GM23338 (cell line): ENCODE results near the gene NAB2. TPM values are rescaled to one million over a fixed set of nuclear protein-coding genes. Genes with fewer than 3 reads are reported as not detected.

ENCODE experiments used
- ATAC-seq: fragments of 200-7000 bp; cut with Tn5 transposase; 3 replicates; pipeline ENCODE4 v1.9.1; 2020
- DNase-seq: peaks from one replicate; pipeline ENCODE4 v3.0.0-alpha.2; 2015; ENCODE audit warnings: low spot score
- H2AFZ ChIP-seq: fragments of 200-600 bp; sonication (generic); 2 replicates; pipeline ENCODE4 v1.8.0; 2016; ENCODE audit warnings: antibody characterized with exemption, mild to moderate bottlenecking, moderate library complexity
- H3F3A ChIP-seq: fragments of 200-600 bp; sonication (generic); replicated peaks from 2 replicates; pipeline ENCODE4 v1.8.0; 2017; ENCODE audit warnings: antibody characterized with exemption, mixed run types, low read depth
- H3K27ac ChIP-seq: fragments of 200-600 bp; sonication (generic); 2 replicates; pipeline ENCODE4 v1.6.1; 2016; ENCODE audit warnings: low read depth
- H3K27me3 ChIP-seq: fragments of 200-600 bp; sonication (generic); 2 replicates; pipeline ENCODE4 v1.8.0; 2016; ENCODE audit warnings: mild to moderate bottlenecking, mixed run types, moderate library complexity; ENCODE audit not compliant: insufficient read depth
- H3K36me3 ChIP-seq: fragments of 200-600 bp; sonication (generic); 2 replicates; pipeline ENCODE4 v1.8.0; 2016; ENCODE audit warnings: mild to moderate bottlenecking; ENCODE audit not compliant: insufficient read depth
- H3K4me1 ChIP-seq: fragments of 200-600 bp; sonication (generic); 2 replicates; pipeline ENCODE4 v1.8.0; 2016; ENCODE audit warnings: mild to moderate bottlenecking, moderate library complexity; ENCODE audit not compliant: insufficient read depth
- H3K4me2 ChIP-seq: fragments of 200-600 bp; sonication (generic); 2 replicates; pipeline ENCODE4 v1.7.1; 2017; ENCODE audit warnings: mixed run types
- H3K4me3 ChIP-seq: fragments of 200-600 bp; sonication (generic); 2 replicates; pipeline ENCODE4 v1.6.1; 2016; ENCODE audit warnings: mixed run types
- H3K79me2 ChIP-seq: fragments of 200-600 bp; sonication (generic); replicated peaks from 2 replicates; pipeline ENCODE4 v1.8.0; 2017; ENCODE audit warnings: mild to moderate bottlenecking; ENCODE audit not compliant: insufficient read depth
- H3K9me2 ChIP-seq: fragments of 200-600 bp; sonication (generic); 2 replicates; pipeline ENCODE4 v1.8.0; 2017; ENCODE audit not compliant: insufficient read depth
- H4K20me1 ChIP-seq: fragments of 200-600 bp; sonication (generic); replicated peaks from 2 replicates; pipeline ENCODE4 v1.8.0; 2017; ENCODE audit warnings: mild to moderate bottlenecking; ENCODE audit not compliant: insufficient read depth
- H3K27ac Mint-ChIP-seq: 2 replicates; pipeline ENCODE4 v1.8.0; 2020; ENCODE audit warnings: inconsistent platforms, mild to moderate bottlenecking, moderate library complexity, mixed read lengths
- H3K27me3 Mint-ChIP-seq: 3 replicates; pipeline ENCODE4 v1.8.0; 2022; ENCODE audit warnings: low read depth, mild to moderate bottlenecking, moderate library complexity, mixed read lengths, inconsistent platforms; ENCODE audit not compliant: insufficient read depth, poor library complexity
- H3K36me3 Mint-ChIP-seq: 3 replicates; pipeline ENCODE4 v1.8.0; 2021; ENCODE audit warnings: low read depth, mild to moderate bottlenecking, inconsistent platforms, moderate library complexity, mixed read lengths
- H3K4me1 Mint-ChIP-seq: 3 replicates; pipeline ENCODE4 v1.8.0; 2020; ENCODE audit warnings: mild to moderate bottlenecking, inconsistent platforms, mixed read lengths
- H3K4me3 Mint-ChIP-seq: 3 replicates; pipeline ENCODE4 v1.8.0; 2021; ENCODE audit warnings: moderate library complexity, mild to moderate bottlenecking, inconsistent platforms, mixed read lengths
- H3K9me3 Mint-ChIP-seq: 3 replicates; pipeline ENCODE4 v1.8.0; 2020; ENCODE audit warnings: moderate library complexity, mild to moderate bottlenecking, inconsistent platforms, mixed read lengths
- CREB1 ChIP-seq: fragments of 250-450 bp; sonication (Bioruptor Pico); IDR thresholded peaks from 2 replicates; pipeline ENCODE4 v1.5.0; 2020; ENCODE audit warnings: low read depth, mild to moderate bottlenecking, moderate library complexity
- EZH2 ChIP-seq: fragments of 200-600 bp; sonication (generic); IDR thresholded peaks from one replicate; pipeline ENCODE4 v1.8.0; 2017; ENCODE audit warnings: antibody characterized with exemption, mild to moderate bottlenecking, low read depth; ENCODE audit not compliant: unreplicated experiment
- EZH2phosphoT487 ChIP-seq: fragments of 200-600 bp; sonication (generic); IDR thresholded peaks from one replicate; pipeline ENCODE4 v1.8.1; 2018; ENCODE audit warnings: antibody characterized with exemption; ENCODE audit not compliant: unreplicated experiment
- NANOG ChIP-seq: IDR thresholded peaks from 2 replicates; pipeline ENCODE4 v1.6.1; 2016; ENCODE audit warnings: antibody characterized with exemption, borderline replicate concordance
- polyA plus RNA-seq: library from polyadenylated mRNA; unstranded; fragments of >200 nt; fragmentation: Nextera tagmentation; extraction: Ambion mirVana; gene quantifications from 2 replicates; pipeline ENCODE4 v1.2.1, GENCODE V29; 2016
- total RNA-seq: library from RNA; depleted of rRNA; stranded (reverse); fragments of >200 nt; shearing (Covaris generic); gene quantifications from 2 replicates; pipeline ENCODE4 v1.2.3, GENCODE V29; 2014
- TF ChIP-seq, protein P1 (sequence below): fragments of 250-450 bp; sonication (Bioruptor Pico); IDR thresholded peaks from 2 replicates; pipeline ENCODE4 v1.5.0; 2020; ENCODE audit warnings: mild to moderate bottlenecking, moderate library complexity
- TF ChIP-seq, protein P2 (sequence below): IDR thresholded peaks from one replicate; pipeline ENCODE4 v1.6.1; 2018; ENCODE audit warnings: antibody characterized with exemption; ENCODE audit not compliant: unreplicated experiment

Gene NAB2
- total and polyA plus RNA-seq, 2 experiments from 2014 or later: 6.5 to 19.8 TPM

DNA sequence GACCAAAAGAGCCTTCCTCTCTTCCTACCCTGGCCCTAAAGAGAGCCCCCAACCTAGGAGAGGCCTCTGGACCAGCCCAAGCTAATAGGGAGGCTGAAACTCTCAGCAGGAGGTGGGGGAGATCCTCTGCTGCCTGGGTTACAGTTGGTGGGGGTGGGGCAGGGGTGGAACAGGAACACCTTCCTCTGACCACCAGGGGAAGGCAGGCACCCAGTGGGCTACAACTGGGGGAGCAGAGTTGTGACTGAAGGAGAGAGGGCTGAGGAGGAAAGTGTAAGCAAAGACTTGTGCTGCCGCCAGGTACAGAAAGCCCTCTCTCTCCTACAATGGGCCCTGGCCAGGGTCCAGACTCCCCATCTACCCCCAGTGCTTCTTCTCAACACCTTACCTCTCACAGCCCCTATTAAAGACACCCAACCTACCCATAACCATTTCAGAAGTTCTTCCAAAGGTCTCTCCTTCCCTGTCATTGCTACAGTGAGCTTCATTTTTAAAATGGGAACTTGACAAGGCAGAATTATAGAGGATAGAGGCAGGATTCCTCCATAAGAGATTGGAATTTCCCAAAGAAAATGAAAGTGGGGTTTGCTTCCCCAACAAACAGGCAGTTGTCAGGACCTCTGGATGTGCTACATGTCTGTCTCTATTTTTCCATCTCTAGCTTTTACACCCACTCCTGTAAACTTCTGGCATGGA lies 40.3 kb upstream of the NAB2 start (continued):
- TF ChIP-seq, protein P1, sequence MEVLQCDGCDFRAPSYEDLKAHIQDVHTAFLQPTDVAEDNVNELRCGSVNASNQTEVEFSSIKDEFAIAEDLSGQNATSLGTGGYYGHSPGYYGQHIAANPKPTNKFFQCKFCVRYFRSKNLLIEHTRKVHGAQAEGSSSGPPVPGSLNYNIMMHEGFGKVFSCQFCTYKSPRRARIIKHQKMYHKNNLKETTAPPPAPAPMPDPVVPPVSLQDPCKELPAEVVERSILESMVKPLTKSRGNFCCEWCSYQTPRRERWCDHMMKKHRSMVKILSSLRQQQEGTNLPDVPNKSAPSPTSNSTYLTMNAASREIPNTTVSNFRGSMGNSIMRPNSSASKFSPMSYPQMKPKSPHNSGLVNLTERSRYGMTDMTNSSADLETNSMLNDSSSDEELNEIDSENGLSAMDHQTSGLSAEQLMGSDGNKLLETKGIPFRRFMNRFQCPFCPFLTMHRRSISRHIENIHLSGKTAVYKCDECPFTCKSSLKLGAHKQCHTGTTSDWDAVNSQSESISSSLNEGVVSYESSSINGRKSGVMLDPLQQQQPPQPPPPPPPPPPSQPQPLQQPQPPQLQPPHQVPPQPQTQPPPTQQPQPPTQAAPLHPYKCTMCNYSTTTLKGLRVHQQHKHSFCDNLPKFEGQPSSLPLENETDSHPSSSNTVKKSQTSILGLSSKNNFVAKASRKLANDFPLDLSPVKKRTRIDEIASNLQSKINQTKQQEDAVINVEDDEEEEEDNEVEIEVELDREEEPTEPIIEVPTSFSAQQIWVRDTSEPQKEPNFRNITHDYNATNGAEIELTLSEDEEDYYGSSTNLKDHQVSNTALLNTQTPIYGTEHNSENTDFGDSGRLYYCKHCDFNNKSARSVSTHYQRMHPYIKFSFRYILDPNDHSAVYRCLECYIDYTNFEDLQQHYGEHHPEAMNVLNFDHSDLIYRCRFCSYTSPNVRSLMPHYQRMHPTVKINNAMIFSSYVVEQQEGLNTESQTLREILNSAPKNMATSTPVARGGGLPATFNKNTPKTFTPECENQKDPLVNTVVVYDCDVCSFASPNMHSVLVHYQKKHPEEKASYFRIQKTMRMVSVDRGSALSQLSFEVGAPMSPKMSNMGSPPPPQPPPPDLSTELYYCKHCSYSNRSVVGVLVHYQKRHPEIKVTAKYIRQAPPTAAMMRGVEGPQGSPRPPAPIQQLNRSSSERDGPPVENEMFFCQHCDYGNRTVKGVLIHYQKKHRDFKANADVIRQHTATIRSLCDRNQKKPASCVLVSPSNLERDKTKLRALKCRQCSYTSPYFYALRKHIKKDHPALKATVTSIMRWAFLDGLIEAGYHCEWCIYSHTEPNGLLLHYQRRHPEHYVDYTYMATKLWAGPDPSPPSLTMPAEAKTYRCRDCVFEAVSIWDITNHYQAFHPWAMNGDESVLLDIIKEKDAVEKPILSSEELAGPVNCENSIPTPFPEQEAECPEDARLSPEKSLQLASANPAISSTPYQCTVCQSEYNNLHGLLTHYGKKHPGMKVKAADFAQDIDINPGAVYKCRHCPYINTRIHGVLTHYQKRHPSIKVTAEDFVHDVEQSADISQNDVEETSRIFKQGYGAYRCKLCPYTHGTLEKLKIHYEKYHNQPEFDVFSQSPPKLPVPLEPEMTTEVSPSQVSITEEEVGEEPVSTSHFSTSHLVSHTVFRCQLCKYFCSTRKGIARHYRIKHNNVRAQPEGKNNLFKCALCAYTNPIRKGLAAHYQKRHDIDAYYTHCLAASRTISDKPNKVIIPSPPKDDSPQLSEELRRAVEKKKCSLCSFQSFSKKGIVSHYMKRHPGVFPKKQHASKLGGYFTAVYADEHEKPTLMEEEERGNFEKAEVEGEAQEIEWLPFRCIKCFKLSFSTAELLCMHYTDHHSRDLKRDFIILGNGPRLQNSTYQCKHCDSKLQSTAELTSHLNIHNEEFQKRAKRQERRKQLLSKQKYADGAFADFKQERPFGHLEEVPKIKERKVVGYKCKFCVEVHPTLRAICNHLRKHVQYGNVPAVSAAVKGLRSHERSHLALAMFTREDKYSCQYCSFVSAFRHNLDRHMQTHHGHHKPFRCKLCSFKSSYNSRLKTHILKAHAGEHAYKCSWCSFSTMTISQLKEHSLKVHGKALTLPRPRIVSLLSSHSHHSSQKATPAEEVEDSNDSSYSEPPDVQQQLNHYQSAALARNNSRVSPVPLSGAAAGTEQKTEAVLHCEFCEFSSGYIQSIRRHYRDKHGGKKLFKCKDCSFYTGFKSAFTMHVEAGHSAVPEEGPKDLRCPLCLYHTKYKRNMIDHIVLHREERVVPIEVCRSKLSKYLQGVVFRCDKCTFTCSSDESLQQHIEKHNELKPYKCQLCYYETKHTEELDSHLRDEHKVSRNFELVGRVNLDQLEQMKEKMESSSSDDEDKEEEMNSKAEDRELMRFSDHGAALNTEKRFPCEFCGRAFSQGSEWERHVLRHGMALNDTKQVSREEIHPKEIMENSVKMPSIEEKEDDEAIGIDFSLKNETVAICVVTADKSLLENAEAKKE (CRISPR knock-in tag): no peak

DNA sequence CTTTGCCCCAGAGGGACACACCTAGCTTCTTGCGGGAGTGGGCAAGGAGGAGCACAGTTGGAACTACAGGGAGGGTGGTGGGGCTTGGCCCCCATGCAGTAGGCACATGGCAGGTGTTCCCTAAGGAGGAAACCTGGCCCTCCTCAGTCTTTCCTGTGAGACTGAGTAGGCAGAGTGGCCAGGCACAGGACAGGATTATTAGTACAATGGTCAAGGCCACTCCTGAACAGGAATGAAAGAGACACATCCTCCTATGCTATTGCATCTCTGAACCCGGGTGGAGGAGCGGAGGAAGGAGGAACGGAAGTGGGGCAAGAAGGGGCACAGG lies 39.8 kb upstream of the NAB2 start:
- H3K9me3 Mint-ChIP-seq: no peaks in the 10 kb centered on the region

DNA sequence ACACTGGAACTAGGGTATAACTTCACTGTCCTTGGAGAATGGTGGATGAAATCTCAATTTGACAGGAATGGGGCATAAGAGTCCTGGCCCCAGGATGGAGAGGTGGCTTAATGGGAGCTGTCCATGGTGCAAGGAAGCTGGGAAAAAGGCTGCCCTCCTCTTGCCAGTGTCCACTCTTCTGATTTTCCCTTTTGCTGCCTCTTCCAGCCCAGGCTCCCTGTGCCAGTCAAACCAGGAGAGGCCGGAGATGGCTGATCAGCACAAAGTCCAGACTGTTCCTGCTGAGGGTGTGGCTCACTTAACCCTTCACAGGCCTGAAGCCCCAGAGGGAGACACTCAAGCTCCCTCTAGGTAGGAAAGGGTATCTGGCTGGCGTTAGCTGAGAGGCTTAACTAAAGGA lies 39.0 kb upstream of the NAB2 start, which contains the start of gene MYO1A:
TSS of gene MYO1A (minus strand) at position 240 of the 400 bp plus-strand sequence. CDS start 1,806 bp downstream, outside the sequence.
- Histone ChIP-seq H4K20me1 (no peaks in the 10 kb centered on the region), H3K4me3 (no peak within 1 kb of the TSS), H2AFZ (no peak within 1 kb of the TSS), H3K36me3 (no peaks in the 10 kb centered on the region), H3K79me2 (no peaks in the 10 kb centered on the region), H3K4me2 (no peak within 1 kb of the TSS), H3K9me2 (no peaks in the 10 kb centered on the region; the same call in 1 of the 2 replicates), H3K27ac (no peak within 1 kb of the TSS), H3K27me3 (no peaks in the 10 kb centered on the region), H3K4me1 (no peaks in the 10 kb centered on the region), H3F3A (0 out of 2 replicates have a peak, but pooled peaks cover 2% of the 10 kb centered on the region)
- DNase-seq: peak; percentile 43
- no peak within 1 kb of the TSS for H3K27ac Mint-ChIP-seq
- peaks cover 9% of the 10 kb centered on the region; the same call in 2 of the 3 replicates for H3K36me3 Mint-ChIP-seq
- no peaks in the 10 kb centered on the region for H3K27me3 Mint-ChIP-seq
- H3K4me3 Mint-ChIP-seq: no peak within 1 kb of the TSS
- peaks cover 2% of the 10 kb centered on the region; the same call in 1 of the 3 replicates for H3K4me1 Mint-ChIP-seq
- no peaks in the 10 kb centered on the region for H3K9me3 Mint-ChIP-seq
- TF ChIP-seq EZH2phosphoT487: no peak
- TF ChIP-seq, protein P2, sequence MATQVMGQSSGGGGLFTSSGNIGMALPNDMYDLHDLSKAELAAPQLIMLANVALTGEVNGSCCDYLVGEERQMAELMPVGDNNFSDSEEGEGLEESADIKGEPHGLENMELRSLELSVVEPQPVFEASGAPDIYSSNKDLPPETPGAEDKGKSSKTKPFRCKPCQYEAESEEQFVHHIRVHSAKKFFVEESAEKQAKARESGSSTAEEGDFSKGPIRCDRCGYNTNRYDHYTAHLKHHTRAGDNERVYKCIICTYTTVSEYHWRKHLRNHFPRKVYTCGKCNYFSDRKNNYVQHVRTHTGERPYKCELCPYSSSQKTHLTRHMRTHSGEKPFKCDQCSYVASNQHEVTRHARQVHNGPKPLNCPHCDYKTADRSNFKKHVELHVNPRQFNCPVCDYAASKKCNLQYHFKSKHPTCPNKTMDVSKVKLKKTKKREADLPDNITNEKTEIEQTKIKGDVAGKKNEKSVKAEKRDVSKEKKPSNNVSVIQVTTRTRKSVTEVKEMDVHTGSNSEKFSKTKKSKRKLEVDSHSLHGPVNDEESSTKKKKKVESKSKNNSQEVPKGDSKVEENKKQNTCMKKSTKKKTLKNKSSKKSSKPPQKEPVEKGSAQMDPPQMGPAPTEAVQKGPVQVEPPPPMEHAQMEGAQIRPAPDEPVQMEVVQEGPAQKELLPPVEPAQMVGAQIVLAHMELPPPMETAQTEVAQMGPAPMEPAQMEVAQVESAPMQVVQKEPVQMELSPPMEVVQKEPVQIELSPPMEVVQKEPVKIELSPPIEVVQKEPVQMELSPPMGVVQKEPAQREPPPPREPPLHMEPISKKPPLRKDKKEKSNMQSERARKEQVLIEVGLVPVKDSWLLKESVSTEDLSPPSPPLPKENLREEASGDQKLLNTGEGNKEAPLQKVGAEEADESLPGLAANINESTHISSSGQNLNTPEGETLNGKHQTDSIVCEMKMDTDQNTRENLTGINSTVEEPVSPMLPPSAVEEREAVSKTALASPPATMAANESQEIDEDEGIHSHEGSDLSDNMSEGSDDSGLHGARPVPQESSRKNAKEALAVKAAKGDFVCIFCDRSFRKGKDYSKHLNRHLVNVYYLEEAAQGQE: peak; percentile 83
- ATAC-seq: peak; percentile 67

More for the DNA sequence above, 39.8 kb upstream of the NAB2 start:
- TF ChIP-seq NANOG (no peak), CREB1 (CRISPR knock-in tag) (no peak), EZH2 (no peak)
- no peak overlapping the region for H3K4me2 ChIP-seq
- Mint-ChIP-seq H3K27ac (no peak overlapping the region), H3K27me3 (no peaks in the 10 kb centered on the region), H3K36me3 (peaks cover 6% of the 10 kb centered on the region; the same call in 2 of the 3 replicates), H3K4me3 (no peak overlapping the region), H3K4me1 (peaks cover 2% of the 10 kb centered on the region; the same call in 1 of the 3 replicates)
- H3K4me1 ChIP-seq: no peaks in the 10 kb centered on the region
- no peaks in the 10 kb centered on the region for H4K20me1 ChIP-seq
- no peaks in the 10 kb centered on the region for H3K36me3 ChIP-seq
- no peak overlapping the region for H3K27ac ChIP-seq
- 0 out of 2 replicates have a peak, but pooled peaks cover 2% of the 10 kb centered on the region for H3F3A ChIP-seq
- no peak overlapping the region for H2AFZ ChIP-seq
- no peaks in the 10 kb centered on the region; the same call in 1 of the 2 replicates for H3K9me2 ChIP-seq
- no peaks in the 10 kb centered on the region for H3K79me2 ChIP-seq
- no peaks in the 10 kb centered on the region for H3K27me3 ChIP-seq
- DNase-seq (no peak), ATAC-seq (no peak)
- no peak overlapping the region for H3K4me3 ChIP-seq
